ENCODE results near the gene CCDC47. TPM values are rescaled to one million over a fixed set of nuclear protein-coding genes. Genes with fewer than 3 reads are reported as not detected.

CCDC47 gene
- total RNA-seq, 1 donor from 2014 or later = 92.8 TPM

DNA sequence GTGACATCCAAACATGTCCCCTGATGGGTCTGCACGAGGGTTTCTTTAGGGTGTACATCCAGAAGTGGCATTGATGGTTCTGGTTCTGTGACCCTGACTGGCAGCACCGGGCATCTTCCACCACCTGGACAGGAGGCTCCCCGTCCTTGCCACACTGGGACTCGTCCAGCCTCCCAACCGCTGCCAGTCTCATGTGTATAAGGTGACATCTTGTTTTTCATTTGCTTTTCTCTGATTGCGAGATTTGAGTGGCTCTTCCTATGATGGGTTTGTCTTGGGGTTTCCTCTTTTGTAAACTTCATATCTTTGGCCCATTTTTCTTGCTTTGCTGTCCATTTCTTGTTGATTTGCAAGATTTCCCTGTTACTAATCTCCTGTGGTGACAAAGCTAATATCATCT lies 64.3 kb downstream of the CCDC47 start:
- no peaks in the 10 kb centered on the region for H3K79me2 ChIP-seq (ENCODE audit: insufficient read depth, low read length)
- H4K20me1 ChIP-seq (ENCODE audit: insufficient read depth, low read length) = peaks cover 1% of the 10 kb centered on the region
- no peaks in the 10 kb centered on the region for H3K4me1 Mint-ChIP-seq (ENCODE audit: low read depth, unreplicated experiment)
- H3K27me3 ChIP-seq (ENCODE audit: insufficient read depth, low read length) = no peaks in the 10 kb centered on the region
- H3K27me3 Mint-ChIP-seq (ENCODE audit: low read depth, unreplicated experiment) = no peaks in the 10 kb centered on the region
- H3K9me3 ChIP-seq (ENCODE audit: insufficient read depth, low read depth, low read length) = no peaks in the 10 kb centered on the region
- no peak overlapping the region for H3K27ac Mint-ChIP-seq (ENCODE audit: unreplicated experiment)
- TF ChIP-seq EZH2 (IDR thresholded peaks at IDR 0.05; ENCODE audit: insufficient read depth, low read length) = no peak
- TF ChIP-seq, protein P1, sequence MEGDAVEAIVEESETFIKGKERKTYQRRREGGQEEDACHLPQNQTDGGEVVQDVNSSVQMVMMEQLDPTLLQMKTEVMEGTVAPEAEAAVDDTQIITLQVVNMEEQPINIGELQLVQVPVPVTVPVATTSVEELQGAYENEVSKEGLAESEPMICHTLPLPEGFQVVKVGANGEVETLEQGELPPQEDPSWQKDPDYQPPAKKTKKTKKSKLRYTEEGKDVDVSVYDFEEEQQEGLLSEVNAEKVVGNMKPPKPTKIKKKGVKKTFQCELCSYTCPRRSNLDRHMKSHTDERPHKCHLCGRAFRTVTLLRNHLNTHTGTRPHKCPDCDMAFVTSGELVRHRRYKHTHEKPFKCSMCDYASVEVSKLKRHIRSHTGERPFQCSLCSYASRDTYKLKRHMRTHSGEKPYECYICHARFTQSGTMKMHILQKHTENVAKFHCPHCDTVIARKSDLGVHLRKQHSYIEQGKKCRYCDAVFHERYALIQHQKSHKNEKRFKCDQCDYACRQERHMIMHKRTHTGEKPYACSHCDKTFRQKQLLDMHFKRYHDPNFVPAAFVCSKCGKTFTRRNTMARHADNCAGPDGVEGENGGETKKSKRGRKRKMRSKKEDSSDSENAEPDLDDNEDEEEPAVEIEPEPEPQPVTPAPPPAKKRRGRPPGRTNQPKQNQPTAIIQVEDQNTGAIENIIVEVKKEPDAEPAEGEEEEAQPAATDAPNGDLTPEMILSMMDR (IDR thresholded peaks at IDR 0.05; ENCODE audit: insufficient read depth, low read depth, low read length) = no peak
- H3K36me3 ChIP-seq (ENCODE audit: insufficient read depth, low read length) = peaks cover 18% of the 10 kb centered on the region
- FAIRE-seq (no peak), DNase-seq (ENCODE audit: low read depth) (no peak)
- H3K4me3 ChIP-seq (ENCODE audit: insufficient read depth, low read depth, low read length) = no peak overlapping the region
- H3K9ac ChIP-seq (ENCODE audit: low read length) = no peak overlapping the region
- no peak overlapping the region for H3K4me3 Mint-ChIP-seq (ENCODE audit: unreplicated experiment)
- no peaks in the 10 kb centered on the region for H3K9me3 Mint-ChIP-seq (ENCODE audit: unreplicated experiment)
- no peaks in the 10 kb centered on the region for H3K4me1 ChIP-seq (ENCODE audit: insufficient read depth, low read length)
- peaks cover 25% of the 10 kb centered on the region for H3K36me3 Mint-ChIP-seq (ENCODE audit: low read depth, unreplicated experiment)
- H2AFZ ChIP-seq (ENCODE audit: low read depth, low read length) = no peak overlapping the region
- H3K4me2 ChIP-seq (ENCODE audit: low read length) = no peak overlapping the region
- H3K27ac ChIP-seq (ENCODE audit: low read depth, low read length) = no peak overlapping the region

DNA sequence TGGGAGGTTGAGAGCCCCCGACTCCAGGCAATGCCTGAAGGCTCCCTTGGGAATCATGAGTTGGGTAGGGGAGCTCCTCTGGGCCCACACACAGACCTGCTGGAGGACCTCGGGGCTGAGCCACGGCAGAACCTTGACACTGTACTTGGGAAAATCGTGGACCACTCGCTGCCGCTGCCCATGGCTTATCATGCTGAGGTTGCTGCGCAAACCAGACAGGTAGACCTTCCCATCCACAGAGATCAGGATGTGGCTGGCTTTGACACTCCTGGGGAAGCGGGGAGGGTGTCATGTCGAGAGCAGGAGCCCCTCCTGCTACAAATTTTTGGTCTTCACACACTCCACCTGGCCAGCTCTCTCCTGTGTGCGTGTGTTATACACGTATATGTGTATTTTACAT lies 66.2 kb downstream of the CCDC47 start:
- Histone ChIP-seq H3K9ac (ENCODE audit: low read length) (no peak overlapping the region), H4K20me1 (ENCODE audit: insufficient read depth, low read length) (peaks cover 8% of the 10 kb centered on the region), H3K79me2 (ENCODE audit: insufficient read depth, low read length) (no peaks in the 10 kb centered on the region), H3K36me3 (ENCODE audit: insufficient read depth, low read length) (peaks cover 21% of the 10 kb centered on the region), H3K4me2 (ENCODE audit: low read length) (no peak overlapping the region), H3K27me3 (ENCODE audit: insufficient read depth, low read length) (no peaks in the 10 kb centered on the region), H3K27ac (ENCODE audit: low read depth, low read length) (no peak overlapping the region), H2AFZ (ENCODE audit: low read depth, low read length) (no peak overlapping the region), H3K9me3 (ENCODE audit: insufficient read depth, low read depth, low read length) (no peaks in the 10 kb centered on the region), H3K4me3 (ENCODE audit: insufficient read depth, low read depth, low read length) (no peak overlapping the region), H3K4me1 (ENCODE audit: insufficient read depth, low read length) (no peaks in the 10 kb centered on the region)
- no peak for FAIRE-seq
- H3K36me3 Mint-ChIP-seq (ENCODE audit: low read depth, unreplicated experiment) = peaks cover 33% of the 10 kb centered on the region
- H3K9me3 Mint-ChIP-seq (ENCODE audit: unreplicated experiment) = peaks cover 2% of the 10 kb centered on the region
- TF ChIP-seq, protein P1 (IDR thresholded peaks at IDR 0.05; ENCODE audit: insufficient read depth, low read depth, low read length) = no peak
- no peak for TF ChIP-seq EZH2 (IDR thresholded peaks at IDR 0.05; ENCODE audit: insufficient read depth, low read length)
- DNase-seq (ENCODE audit: low read depth) = no peak
- H3K27me3 Mint-ChIP-seq (ENCODE audit: low read depth, unreplicated experiment) = no peaks in the 10 kb centered on the region
- H3K4me3 Mint-ChIP-seq (ENCODE audit: unreplicated experiment) = no peak overlapping the region
- H3K4me1 Mint-ChIP-seq (ENCODE audit: low read depth, unreplicated experiment) = no peaks in the 10 kb centered on the region
- H3K27ac Mint-ChIP-seq (ENCODE audit: unreplicated experiment) = no peak overlapping the region

DNA sequence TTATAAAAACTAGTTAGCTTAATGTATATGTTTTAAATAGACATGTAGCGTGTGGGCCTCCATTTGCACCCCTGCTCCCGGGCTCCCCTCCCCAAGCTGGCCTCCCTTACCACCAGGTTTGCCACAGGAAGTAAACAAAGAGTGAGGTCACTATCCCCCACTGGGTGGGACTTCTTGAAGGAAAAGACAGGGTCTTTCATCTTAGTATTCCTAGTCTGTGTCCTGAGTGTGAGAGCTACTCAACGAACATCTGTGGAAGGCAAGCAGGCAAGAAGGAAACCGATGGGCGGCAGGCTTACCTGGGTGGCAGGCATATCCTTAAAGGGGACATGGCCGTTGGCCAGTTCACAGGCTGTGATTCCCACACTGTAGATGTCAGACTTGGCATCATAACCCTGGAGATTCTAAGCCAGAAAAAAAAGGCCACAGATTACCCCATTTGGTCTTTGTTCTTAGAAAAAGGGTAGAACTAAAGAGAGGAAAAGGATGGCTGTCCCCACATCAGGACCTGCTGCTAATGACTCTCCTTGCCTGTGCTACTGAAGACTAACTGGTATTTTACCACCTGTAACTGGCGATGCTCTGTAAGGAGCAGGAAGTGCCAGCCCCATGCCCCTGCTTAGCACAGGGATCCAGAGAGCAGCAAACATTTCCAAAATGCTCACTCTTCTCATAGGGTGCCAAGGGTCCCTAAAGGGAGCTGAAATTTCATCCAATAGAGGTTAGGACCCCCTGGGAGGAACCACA lies 66.9 kb downstream of the CCDC47 start:
- Histone ChIP-seq H3K4me2 (ENCODE audit: low read length) (no peak overlapping the region), H3K36me3 (ENCODE audit: insufficient read depth, low read length) (peaks cover 19% of the 10 kb centered on the region), H3K4me1 (ENCODE audit: insufficient read depth, low read length) (peaks cover under 1% of the 10 kb centered on the region), H2AFZ (ENCODE audit: low read depth, low read length) (no peak overlapping the region), H3K9me3 (ENCODE audit: insufficient read depth, low read depth, low read length) (no peaks in the 10 kb centered on the region), H3K4me3 (ENCODE audit: insufficient read depth, low read depth, low read length) (no peak overlapping the region), H3K79me2 (ENCODE audit: insufficient read depth, low read length) (no peaks in the 10 kb centered on the region), H3K9ac (ENCODE audit: low read length) (no peak overlapping the region), H4K20me1 (ENCODE audit: insufficient read depth, low read length) (peaks cover 8% of the 10 kb centered on the region), H3K27me3 (ENCODE audit: insufficient read depth, low read length) (no peaks in the 10 kb centered on the region), H3K27ac (ENCODE audit: low read depth, low read length) (no peak overlapping the region)
- FAIRE-seq = no peak
- Mint-ChIP-seq H3K4me1 (ENCODE audit: low read depth, unreplicated experiment) (peaks cover 2% of the 10 kb centered on the region), H3K4me3 (ENCODE audit: unreplicated experiment) (no peak overlapping the region), H3K27ac (ENCODE audit: unreplicated experiment) (no peak overlapping the region), H3K9me3 (ENCODE audit: unreplicated experiment) (peaks cover 2% of the 10 kb centered on the region), H3K27me3 (ENCODE audit: low read depth, unreplicated experiment) (no peaks in the 10 kb centered on the region), H3K36me3 (ENCODE audit: low read depth, unreplicated experiment) (peaks cover 33% of the 10 kb centered on the region)
- no peak for TF ChIP-seq EZH2 (IDR thresholded peaks at IDR 0.05; ENCODE audit: insufficient read depth, low read length)
- TF ChIP-seq, protein P1 (IDR thresholded peaks at IDR 0.05; ENCODE audit: insufficient read depth, low read depth, low read length) = no peak
- DNase-seq (ENCODE audit: low read depth) = no peak
